ENCODE measurements around the gene OS9.
A peak's percentile ranks its signal among the peaks of the same experiment; 100 is the strongest.

OS9 gene

GRCh38 chr12:57737467-57738460, 43.8 kb downstream of the OS9 start:
- DNase-seq (ENCODE audit: low read depth) = no peak

GRCh38 chr12:57738661-57739237, 44.8 kb downstream of the OS9 start, which contains the start of gene AGAP2:
AGAP2 (minus strand) TSS chr12:57738742; CDS start chr12:57738246, 496 bp downstream.
- no peak for DNase-seq (ENCODE audit: low read depth)

- no peak for DNase-seq (ENCODE audit: low read depth)
Observed at GRCh38 chr12:57739387-57739786, 45.5 kb downstream of the OS9 start.

GRCh38 chr12:57739914-57740538, 46.1 kb downstream of the OS9 start:
- no peak for DNase-seq (ENCODE audit: low read depth)

DNA sequence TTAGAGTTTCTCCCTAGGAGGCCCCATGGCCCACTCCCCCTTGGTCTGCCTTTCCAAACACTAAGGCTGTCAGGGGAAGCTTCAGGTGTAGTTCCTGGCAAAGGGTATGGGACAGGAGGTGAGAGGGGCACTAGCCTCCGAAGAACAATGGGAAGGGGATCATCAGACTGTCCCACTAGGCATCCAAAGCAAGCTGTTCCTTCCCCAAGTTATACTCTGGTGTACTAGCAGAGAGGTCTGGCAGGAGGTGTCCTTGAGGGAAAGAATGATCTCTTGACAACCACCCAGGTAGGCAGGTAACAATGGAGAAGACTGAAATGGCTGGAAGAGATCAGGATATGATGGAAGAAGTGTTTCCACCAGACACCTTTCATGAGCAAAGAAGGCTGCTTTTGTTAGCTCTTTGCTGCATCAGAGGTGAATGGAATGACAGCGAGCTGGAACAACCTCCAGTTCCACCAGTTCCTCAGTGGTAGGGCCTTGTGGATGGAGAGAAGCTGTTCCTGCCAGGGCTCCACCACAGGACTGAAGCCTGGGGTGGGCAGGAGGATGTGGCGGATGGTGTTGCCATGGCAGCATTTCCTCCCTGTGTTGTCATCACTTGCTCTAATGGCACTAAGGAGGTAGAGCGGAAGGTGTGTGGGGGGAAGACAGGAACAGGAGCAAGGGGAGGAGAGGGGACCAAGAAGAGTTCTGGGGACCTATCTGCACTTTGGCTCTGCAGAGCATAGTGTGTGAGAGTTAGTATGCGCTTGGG, 46.9 kb downstream of the OS9 start:
- DNase-seq (ENCODE audit: low read depth) = peak; percentile 61

- no peak for DNase-seq (ENCODE audit: low read depth)
Observed at GRCh38 chr12:57741413-57741789, 47.5 kb downstream of the OS9 start.

DNA sequence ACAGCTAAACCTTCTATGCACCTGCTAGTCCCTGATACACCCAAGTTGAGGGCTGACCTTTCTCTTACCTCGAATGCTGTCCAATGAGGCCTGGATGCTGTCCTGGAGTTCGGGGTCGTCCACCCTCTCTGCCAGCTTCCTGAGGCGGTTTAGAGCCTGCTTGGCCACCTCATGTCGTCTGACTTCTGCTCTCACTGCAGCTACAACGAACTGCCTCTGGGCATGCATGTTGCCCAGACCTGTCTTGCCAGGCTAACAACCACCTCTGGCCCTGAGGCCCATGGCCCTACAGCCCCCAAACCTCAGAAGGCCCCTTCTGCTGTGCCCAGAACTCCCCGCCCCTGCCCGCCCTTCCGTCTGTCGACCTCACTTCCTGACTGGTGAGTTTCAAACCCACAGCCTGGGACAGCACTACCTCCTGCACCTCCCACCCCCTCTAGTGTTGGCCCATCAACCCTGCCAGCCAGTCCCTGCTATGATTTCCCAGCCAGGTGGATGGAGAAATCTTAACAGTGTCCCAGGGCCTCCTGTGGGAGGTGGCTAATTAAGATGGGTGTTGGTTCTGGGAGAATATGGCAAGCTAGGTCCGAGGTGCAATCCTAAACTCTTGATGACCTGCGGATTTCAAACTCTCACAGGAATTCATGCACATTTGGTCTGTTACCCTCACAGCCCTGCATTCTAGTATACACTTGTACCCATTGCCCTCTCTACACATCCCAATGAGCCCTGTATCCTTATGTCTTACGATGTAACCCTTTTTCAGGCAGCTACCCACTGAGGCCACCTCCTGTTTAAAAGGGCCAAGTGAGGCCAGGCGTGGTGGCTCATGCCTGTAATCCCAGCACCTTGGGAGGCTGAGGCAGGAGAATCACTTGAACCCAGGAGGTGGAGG, 48.2 kb downstream of the OS9 start:
- peak; percentile 65 for DNase-seq (ENCODE audit: low read depth)

DNA sequence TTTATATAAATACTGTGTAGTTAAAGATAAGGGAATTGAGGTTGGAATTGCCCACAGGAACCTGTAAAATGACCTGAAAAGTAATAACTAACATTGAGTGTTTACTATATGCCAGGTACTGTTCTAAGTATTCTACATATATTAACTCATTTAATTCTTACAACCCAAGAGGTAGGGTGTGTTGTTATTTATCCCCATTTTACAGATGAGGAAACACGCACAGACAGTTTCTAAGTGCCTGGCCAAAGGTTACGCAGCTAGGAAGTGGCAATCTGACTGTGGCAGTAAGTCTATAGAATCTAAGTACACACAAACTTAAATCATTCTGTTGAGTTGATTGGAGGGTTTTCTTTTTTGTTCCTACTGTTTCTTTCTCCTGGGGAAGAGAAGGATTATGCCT, 49.8 kb downstream of the OS9 start:
- DNase-seq (ENCODE audit: low read depth) = no peak

GRCh38 chr12:57744194-57744776, 50.4 kb downstream of the OS9 start:
- peak; percentile 60 for DNase-seq (ENCODE audit: low read depth)

DNA sequence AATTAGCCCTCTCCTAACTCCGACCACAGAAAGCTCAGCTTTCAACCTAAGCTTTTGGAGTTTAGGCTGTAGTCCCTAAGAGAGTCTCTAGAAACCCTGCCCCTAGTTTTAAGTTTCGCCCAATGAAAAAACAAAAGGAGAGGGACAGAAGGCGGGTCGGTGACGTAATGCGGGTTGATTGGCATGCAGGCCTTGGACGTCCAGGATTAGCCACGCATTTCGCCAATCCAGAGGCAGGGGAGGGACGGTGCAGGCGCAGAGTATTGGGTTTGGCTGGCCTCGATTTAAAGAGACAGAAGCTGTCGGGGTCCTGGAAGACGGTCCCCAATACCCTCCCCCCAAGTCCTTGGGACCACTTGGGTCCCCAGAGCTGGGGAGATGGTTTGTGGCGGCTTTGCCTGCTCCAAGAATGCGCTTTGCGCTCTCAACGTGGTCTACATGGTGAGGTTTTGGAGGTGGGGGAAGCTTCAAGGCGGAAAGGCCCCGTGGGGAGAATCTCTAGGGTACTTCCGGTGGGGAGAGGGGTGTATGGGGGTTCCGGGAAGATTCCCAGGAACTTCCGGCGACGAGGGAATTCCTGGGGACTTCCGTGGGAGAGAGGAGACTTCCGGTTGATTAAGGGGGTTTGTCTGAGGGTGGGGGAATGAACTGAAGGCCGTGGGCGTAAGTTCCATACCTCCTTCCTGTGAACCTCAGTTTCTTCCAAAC, 51.0 kb downstream of the OS9 start, which contains the start of gene TSPAN31:
Gene TSPAN31, plus strand, starts transcription at position 263 of the 708 bp plus-strand sequence. Its CDS starts 116 bp downstream, at position 379.
- peak; percentile 83 for DNase-seq (ENCODE audit: low read depth)

DNA sequence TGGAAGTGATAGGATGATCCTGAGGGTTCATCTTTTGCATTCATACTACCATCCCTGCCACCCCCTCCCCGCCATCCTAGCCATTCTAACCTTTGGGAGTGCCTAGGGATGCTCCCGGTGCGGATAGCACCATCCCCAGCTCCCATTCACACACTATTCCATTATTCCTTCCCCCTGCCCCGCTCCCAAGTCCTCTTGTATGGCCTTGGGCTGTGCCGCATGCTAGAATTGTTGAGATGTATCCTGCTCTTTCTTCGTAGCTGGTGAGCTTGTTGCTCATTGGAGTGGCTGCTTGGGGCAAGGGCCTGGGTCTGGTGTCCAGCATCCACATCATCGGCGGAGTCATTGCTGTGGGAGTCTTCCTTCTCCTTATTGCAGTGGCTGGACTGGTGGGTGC, 51.6 kb downstream of the OS9 start:
- DNase-seq (ENCODE audit: low read depth) = no peak

DNA sequence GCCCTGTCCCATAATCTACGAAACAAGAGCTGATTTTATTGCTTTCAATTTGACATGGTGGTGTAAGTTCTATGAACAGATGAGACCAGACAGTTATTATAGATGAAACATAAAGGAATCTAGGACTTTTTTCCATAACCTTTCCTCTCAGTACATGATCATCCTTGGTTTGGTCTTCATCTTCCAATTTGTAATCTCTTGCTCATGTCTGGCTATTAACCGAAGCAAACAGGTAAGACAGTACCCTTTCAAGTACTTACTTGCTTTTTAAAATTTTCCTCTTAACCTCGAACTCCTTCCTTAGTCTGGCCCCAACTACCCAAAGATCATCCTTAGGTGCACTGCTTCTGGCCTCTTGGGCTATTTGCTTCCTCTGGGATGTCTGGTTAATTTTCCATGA, 52.1 kb downstream of the OS9 start:
- DNase-seq (ENCODE audit: low read depth) = no peak

- DNase-seq (ENCODE audit: low read depth) = no peak
Observed at GRCh38 chr12:57749061-57749460, 55.1 kb downstream of the OS9 start.

DNA sequence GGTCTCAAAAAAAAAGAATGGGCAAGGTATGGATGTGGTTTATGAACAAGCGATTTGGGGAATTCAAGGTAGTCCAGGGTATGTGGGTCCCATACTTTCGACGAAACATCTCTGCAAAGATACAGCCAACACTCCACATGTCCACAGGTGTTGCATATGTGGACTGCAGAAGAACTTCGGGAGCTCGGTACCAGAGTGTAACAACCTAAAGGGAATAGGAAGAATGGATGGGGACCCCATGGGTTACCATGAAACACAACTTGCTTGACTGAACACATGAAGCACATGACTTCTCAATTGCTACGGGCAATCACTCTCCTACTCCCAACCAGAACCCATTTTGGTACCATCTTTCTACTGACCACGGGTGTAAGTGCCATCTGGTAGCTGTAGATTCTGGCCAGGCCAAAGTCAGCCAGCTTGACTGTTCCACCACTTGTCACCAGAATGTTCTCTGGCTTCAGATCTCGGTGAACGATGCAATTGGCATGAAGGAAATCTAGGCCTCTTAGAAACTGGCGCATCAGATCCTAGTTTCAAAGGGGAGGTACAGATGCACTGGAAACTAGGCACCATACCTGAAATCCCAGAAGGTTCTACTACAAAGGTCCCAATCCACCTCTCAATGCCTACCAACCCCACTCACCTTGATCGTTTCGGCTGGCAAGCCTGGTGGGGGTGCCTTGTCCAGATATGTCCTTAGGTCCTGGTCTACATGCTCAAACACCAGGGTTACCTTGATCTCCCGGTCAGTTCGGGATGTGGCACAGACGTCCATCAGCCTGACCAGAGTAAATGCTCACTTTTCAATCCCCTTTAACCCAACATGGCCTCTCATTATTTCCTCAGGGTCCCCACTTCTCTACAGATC, 56.9 kb downstream of the OS9 start:
- DNase-seq (ENCODE audit: low read depth) = no peak

DNA sequence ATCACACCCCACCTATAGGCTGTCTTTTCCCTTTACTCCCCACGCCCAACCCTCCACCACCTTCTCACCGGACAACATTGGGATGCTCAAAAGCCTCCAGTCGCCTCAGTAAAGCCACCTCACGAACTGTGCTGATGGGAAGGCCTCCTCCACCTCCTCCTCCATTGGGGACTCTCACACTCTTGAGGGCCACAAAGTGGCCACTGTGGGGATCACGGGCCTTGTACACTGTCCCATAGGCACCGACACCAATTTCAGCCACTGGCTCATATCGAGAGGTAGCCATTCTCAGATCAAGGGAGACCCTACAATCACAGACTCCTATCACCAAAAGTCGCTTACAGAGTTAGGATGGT, 57.5 kb downstream of the OS9 start:
- DNase-seq (ENCODE audit: low read depth) = no peak

DNA sequence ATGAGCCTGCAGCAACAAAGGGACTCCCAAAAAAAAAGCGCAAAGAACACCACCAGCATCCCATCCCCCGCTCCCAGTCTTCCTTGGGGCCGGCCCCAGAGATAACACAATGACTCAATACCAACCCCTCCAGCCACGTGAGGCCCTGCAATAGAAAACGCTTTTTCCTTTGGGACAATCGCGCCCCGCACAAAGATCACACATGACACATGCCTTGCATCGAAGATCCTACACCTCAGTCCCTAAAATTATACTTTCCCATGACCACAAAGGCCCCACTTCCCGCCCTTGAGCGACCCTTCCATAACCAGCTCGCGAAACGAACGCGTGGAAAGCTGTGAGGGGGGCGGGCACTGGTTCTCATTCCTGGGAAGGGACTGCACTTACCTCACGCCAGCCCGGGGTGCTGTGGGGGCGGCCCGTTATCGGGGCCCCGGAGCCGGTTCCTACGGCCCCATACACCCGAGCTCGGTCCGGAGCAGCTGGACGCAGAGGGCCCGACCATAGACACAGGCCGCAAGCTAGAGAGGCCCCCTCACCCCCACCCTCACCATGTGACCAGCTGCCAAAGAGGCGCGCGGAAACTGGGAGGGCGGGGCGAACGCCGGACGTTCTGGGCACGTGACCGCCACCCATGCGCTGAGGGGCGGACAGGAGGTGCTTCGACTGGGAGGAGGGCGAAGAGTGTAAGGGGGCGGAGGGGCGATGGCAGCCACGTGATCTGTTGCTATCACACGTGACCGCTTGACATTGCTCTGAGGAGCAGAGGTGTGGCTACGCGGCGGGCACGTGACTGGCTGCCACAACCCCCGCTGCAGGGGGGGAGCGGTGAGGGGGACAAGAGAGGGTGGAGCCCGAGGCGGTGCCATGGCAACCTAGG, 58.1 kb downstream of the OS9 start, which contains the start of gene CDK4:
Gene CDK4, minus strand, starts transcription at position 523 of the 880 bp plus-strand sequence. CDS start 593 bp downstream, outside the sequence.
- DNase-seq (ENCODE audit: low read depth) = peak; percentile 96

- DNase-seq (ENCODE audit: low read depth) = no peak
Observed at GRCh38 chr12:57752668-57753000, 58.7 kb downstream of the OS9 start.

DNA sequence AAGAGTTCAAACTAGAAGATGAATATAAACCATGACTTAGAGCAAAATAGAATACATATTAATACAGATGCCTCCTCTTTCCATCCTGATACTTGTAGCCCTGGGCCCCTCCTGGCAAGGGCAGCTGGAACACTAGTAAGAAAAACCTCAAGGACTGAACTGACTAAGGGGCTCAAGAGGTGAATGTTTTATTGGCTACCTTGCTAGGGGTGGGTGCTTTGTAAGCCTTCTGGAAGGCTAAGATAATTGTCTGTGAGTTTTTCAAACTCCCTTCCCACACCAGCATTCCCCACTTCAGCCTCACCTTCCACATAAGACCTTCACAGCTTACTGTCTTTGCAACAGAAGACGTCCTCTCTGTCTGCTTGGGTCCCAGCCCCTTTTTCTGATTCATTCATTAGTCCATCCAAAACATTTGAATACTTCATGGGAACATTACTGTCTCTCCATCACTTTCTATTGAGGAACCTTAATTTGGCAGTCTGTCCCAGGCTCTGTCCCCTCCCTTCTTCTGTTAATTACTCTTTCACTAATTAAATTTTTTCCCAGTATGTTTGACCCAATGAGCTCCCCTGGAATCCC, 59.9 kb downstream of the OS9 start:
- no peak for DNase-seq (ENCODE audit: low read depth)
